Heart left ventricle (tissue), 13 donors: ENCODE results near the gene NKTR.

Source experiments
- CTCF ChIP-seq, 12 donors: fragments of 200-600 bp; sonication (generic) in 4 of 12; IDR thresholded peaks; one replicate each; pipeline versions ENCODE4 v1.5.0 to v1.8.0; 2018 to 2022; ENCODE audit warnings: antibody characterized with exemption in 12 of 12, mild to moderate bottlenecking in 5 of 12
- POLR2A ChIP-seq, 2 donors: fragments of 450-650 bp; IDR thresholded peaks; one replicate each; pipeline ENCODE4 v1.6.1; 2017; ENCODE audit warnings: antibody characterized with exemption in 2 of 2, mild to moderate bottlenecking in 2 of 2, moderate library complexity in 2 of 2
- donor health status: ischemic (EF 13 %, LVEDD 7.1; RV severe dilation, severe dysfunction).
- donor health status: DM: no; HTN: yes; CAD: no.
- donor health status: DM: no; HTN: no; CAD: no.
- donor health status: ischemic (EF 25% LVEDD 6.9; RV normal size, moderate dysfunction).
- donor health status: ischemic (EF 25% LVEDD 5.7; RV mildly dilated, moderate dysfunction).
- donor health status: ischemic (EF 35%, LVEDD 5.7; RV mildly dilated, moderate dysfunction).
- donor health status: nonischemic (EF 11% LVEDD 7.7; RV severe dilation, severe dysfunction).
- donor health status: DM: yes; HTN: yes; CAD: no.
- donor health status: PGD.
- donor health status: ischemic (EF 29% LVEDD 5.4; RV normal size, mild dysfunction).
- donor health status: nonischemic (EF 23%, LVEDD 6.1; RV moderate dilation, normal function).

GRCh38 chr3:42657675-42658074 is 57.2 kb downstream of the NKTR start:
- TF ChIP-seq CTCF (IDR thresholded peaks at IDR 0.05) (no peak), POLR2A (IDR thresholded peaks at IDR 0.05) (no peak)
